Measurements from ENCODE around the gene ALDH3B2.
"Not testable (repeated sequence)": the region's sequence is repeated elsewhere in the genome, so short reads cannot be mapped to it uniquely, and the experiment has no call there.

Gene ALDH3B2

DNA sequence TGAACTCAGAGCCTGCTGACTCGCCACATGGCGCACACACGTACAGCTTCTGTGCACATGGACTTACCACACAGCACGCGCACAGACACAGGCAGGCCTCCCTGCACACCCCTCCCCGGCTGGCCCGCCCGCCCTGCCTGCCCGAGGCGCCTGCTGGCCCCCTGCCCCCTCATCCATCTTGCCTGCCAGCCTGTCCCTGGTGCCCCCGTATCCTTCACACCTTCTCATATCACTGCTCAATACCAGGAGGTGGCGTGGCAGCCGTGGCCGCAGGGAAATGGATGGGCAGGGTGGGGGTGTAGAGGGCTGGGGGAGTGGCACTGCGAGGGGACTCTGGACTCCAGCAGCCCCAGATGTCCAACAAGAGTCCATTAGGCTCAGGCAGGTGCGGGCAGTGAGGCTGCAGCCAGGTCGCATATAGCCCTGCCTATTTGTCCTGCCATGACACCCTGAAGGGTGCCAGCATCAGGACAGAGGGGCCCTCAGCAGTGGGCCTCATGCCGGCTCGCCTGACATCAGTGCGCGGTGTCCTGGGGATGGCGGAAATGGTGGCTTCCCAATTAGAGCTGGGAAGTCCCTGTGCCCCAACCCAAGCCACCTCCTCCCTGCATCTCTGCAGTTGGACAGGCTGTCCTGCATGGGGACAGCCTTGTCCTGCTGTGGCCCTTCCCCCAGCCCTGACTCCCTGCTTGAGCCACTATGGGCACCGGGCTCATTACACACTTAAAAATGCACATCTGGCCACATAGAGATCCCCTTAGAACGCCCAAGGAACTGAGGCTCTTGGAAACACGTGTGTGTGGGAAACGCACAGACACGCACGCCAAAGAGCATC lies 32.9 kb downstream of the ALDH3B2 start:
- no peak for DNase-seq

- DNase-seq: no peak
These were observed 33.6 kb downstream of the ALDH3B2 start for GRCh38 chr11:67640758-67641337.

DNA sequence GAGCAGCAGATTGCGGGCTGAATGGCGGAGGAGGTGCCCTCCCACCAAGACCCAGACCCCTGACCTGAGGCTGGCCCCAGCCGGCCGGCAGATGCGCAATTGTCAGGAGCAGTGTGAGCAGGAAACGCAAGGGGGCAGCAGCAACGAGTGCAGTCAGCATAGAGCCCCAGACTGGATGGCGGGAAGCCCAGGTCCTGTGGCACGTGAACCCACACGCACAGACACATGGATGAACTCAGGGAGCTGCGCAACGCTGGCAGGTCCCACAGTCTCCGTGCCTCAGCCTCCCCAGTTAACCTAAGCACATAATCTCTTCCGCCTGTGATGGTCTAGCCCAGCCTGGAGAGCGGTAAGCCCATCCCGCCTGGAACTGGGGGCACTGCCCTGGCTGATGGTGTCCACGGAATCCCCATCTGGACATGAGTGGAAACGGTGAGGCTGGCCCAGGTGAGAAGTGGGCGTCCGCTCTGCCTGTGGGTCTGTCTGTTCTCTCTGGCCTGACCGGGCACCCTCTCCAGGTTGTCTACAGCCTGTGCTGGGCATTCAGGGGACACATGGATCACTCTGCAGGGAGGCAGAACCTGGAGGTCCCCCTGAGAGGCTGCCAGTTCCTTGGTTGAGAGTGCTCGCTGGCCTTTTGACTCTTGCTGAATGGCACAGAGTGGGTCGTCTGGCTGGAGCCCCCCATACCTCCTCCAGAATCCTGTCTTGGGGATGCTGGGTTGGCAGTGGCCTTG lies 34.2 kb downstream of the ALDH3B2 start:
- DNase-seq: no peak

- DNase-seq: no peak
These were observed 35.0 kb downstream of the ALDH3B2 start, which contains the start of gene TBX10 for GRCh38 chr11:67639438-67639859. Gene TBX10 (minus strand): TSS chr11:67639763. CDS start chr11:67639472, 291 bp downstream.

- no peak for DNase-seq
These were observed 35.6 kb downstream of the ALDH3B2 start for GRCh38 chr11:67638535-67639437.

DNA sequence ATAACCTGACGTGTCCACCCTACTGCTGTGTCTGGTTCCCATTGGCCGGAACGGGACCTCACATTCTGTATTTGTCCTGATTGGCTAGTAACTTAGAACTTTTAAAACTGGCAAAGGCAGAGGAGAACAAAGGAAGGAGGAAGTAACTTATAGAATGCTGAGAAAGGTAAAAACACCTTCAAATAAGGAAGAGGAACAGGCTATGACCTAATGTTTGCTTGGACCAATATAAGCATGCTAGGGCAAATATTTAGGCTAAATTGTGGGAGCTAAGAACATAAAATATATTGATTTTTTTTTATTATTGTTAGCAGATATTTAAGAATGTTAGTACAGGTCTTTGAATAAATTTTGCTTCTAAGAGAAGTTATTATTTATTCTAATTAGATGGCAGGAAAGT lies 37.0 kb downstream of the ALDH3B2 start:
- DNase-seq: not testable (repeated sequence)

DNA sequence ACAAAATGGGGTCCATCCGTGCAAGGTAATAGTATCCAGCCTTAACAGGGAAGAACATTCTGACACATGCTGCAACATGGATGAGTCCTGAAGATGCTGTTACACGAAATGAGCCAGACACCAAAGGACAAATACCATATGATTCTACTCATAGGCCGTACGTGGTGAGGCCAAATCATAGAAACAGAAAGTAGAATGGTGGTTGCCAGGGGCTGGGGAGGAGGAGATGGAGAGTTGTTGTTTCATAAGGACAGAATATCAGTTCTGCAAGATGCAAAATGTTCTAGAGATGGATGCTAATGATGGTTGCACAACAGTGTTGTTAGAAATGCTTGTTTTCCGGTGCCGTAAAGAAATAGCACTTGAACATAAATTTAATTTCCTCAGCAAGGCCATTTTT lies 37.5 kb downstream of the ALDH3B2 start:
- no peak for DNase-seq

DNA sequence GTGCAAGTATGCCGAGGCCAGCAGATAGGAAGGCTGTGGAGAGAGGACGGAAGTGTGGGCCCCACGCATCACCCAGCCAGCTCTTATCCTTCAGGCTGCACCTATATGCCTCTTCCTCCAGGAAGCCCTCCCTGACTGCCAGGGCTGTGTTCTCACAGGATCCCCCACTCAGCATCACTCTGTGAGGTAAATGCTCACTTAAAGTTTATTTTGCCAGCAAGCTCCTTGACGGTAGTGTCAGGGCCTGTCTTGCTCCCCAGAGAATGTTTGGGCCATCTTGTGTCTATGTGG lies 39.2 kb downstream of the ALDH3B2 start:
- no peak for DNase-seq

- DNase-seq: no peak
These were observed 39.8 kb downstream of the ALDH3B2 start for GRCh38 chr11:67634366-67635230.

DNA sequence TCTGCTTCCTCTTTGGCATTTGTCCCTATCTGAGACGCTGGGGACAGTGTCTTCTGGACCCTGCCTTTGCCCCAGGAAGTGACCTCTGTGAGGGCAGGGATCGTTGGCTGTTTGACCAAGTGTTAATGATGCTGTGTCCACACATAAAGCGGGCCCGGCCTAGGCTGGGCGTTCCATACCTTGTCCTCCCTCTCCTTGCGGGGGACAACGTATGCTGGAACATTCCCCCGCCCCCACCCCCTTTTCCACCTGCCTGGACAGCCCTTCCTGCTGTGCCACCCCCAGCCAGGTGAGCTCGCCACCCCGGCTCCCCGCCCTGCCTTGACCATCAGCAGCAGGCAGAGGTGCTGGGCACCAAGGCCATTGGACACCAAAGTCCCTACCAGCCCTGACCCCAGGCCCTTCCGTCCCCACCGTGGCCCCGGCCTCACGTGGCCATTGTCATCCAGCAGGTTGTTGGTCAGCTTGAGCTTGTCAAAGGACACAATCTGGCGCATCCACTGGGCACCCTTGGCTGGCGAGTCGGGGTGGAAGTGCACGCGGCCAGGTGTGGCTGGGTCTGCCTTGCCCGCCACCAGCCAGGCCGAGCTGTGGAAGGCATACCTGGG lies 40.6 kb downstream of the ALDH3B2 start:
- DNase-seq: no peak

- no peak for DNase-seq
These were observed 41.3 kb downstream of the ALDH3B2 start for GRCh38 chr11:67632982-67633755.

DNA sequence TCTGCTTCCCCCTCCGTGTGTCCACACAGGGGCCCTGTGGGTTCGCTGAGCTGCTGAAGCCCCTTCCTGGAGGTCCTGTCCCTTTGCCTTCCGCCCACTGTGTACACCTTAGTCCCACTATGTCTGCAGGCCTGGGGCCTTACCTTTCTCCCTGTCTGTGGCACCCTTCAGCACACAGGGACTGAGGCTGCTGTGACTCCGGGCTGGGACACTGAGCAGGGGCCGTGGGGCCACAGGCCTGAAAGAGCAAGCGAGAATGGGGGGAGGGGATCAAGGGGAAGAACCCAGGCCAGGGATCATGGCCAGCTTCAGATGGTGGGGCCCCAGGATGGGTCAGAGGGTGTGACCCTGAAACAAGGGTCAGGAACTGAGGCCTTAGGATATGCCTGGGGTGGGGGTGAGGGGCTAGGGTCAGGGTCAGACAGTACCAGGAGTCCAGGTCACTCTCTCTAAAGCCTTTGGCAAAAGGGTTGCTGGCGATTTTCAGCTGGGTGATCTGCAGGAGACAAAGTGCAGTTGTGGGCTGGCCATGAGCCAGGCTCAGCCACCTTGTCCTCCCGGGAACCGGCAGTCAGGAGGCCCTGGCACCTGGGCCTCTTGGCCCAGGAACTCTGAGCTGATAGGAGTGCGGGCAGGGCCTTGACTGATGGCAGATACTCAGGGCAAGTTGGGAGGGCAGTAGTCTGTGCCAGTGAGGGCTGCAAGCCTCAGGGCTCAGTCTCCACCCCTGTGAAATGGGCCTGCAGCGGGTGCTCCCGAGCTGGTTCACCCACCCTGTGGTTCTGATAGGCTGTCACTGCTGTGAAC lies 42.0 kb downstream of the ALDH3B2 start:
- DNase-seq: no peak

DNA sequence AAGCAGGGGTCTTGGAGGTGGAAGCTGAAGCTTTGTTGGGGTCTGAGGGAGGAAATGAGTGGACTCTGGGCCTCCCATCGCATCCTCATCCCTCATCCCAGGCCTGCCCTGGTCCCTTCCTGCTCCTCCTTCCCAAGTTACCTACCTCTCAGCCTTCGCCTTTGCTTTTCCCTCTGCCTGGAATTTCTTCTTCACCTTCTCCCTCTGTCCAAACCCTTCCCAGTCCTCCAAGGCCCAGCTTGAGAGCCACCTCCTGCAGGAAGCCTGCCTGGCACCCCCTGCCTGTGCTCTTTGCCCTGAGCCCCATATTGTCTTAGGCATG lies 42.6 kb downstream of the ALDH3B2 start:
- DNase-seq: no peak

DNA sequence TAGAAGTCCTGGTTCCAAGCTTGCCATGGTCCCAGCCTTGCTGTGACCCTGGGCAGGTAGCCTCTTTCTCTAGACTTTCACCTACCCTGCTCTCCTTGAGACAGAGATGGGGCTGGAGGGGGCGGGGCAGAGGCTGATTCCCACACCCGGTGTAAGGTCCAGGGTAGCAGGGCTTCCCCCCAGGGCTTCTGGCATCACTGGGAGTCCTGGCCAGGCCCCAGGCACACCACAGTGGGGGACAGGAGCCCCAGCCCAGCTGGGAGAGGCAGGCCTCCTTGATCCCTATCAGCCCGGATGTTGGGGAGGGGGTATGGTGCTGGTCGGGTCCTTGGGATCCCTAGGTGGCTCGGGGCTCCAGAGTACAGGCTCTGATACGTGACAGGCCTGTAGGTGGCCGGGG lies 43.0 kb downstream of the ALDH3B2 start:
- no peak for DNase-seq

DNA sequence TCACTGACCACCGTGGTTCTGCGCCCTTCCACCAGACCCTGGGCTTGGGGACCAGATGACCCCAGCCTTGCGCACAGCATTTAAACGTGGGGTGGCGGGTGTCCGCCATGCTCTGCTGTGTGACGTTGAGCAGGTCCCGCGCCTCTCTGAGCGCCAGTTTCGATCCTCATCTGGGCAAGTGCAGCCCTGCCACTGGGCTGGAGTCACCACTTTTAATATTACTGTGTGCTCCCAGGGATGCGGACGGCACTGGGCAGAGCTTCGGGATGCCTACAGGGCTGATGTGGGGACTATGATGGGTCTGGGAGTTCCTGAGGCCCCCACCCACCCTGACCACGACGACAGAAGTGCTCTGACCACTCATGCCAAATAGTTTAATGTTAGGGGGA lies 43.5 kb downstream of the ALDH3B2 start:
- no peak for DNase-seq

GRCh38 chr11:67630228-67630942 lies 44.0 kb downstream of the ALDH3B2 start:
- DNase-seq: no peak

- peak; percentile 76 for DNase-seq
These were observed 44.8 kb downstream of the ALDH3B2 start, which contains the start of gene NUDT8 for GRCh38 chr11:67629386-67630227. Gene NUDT8 (minus strand): TSS chr11:67629937. CDS start chr11:67629911, 26 bp downstream.

All from cortex of kidney (tissue), 1 donor.